ENCODE data around the gene DHX30.
A peak's percentile ranks its signal among the peaks of the same experiment; 100 is the strongest.

DHX30 gene

GRCh38 chr3:47782446-47783308, 20.3 kb upstream of the DHX30 start:
- H3K36me3 ChIP-seq (ENCODE audit: control insufficient read depth, insufficient read depth, low read length) = no peaks in the 10 kb centered on the region
- peaks cover 7% of the 10 kb centered on the region for H3K4me1 ChIP-seq (ENCODE audit: control insufficient read depth, insufficient read depth, low read length)
- peak overlapping the region; percentile 69 for H3K9ac ChIP-seq (ENCODE audit: low read length)
- H3K27me3 ChIP-seq (ENCODE audit: control insufficient read depth, insufficient read depth, low read length) = no peaks in the 10 kb centered on the region
- H3K9me3 ChIP-seq (ENCODE audit: control insufficient read depth, low read length) = no peaks in the 10 kb centered on the region
- peak overlapping the region; percentile 18 for H3K4me3 ChIP-seq (ENCODE audit: low read length)

- Histone ChIP-seq H3K4me3 (ENCODE audit: low read length) (no peak overlapping the region), H3K4me1 (ENCODE audit: control insufficient read depth, insufficient read depth, low read length) (peaks cover 7% of the 10 kb centered on the region), H3K27me3 (ENCODE audit: control insufficient read depth, insufficient read depth, low read length) (no peaks in the 10 kb centered on the region), H3K36me3 (ENCODE audit: control insufficient read depth, insufficient read depth, low read length) (no peaks in the 10 kb centered on the region), H3K9me3 (ENCODE audit: control insufficient read depth, low read length) (no peaks in the 10 kb centered on the region), H3K9ac (ENCODE audit: low read length) (no peak overlapping the region)
Observed at GRCh38 chr3:47783673-47784072, 19.3 kb upstream of the DHX30 start.

- Histone ChIP-seq H3K27me3 (ENCODE audit: control insufficient read depth, insufficient read depth, low read length) (no peaks in the 10 kb centered on the region), H3K9ac (ENCODE audit: low read length) (no peak overlapping the region), H3K4me3 (ENCODE audit: low read length) (no peak overlapping the region), H3K4me1 (ENCODE audit: control insufficient read depth, insufficient read depth, low read length) (no peaks in the 10 kb centered on the region), H3K9me3 (ENCODE audit: control insufficient read depth, low read length) (no peaks in the 10 kb centered on the region), H3K36me3 (ENCODE audit: control insufficient read depth, insufficient read depth, low read length) (no peaks in the 10 kb centered on the region)
Observed at GRCh38 chr3:47791193-47791855, 11.6 kb upstream of the DHX30 start.

DNA sequence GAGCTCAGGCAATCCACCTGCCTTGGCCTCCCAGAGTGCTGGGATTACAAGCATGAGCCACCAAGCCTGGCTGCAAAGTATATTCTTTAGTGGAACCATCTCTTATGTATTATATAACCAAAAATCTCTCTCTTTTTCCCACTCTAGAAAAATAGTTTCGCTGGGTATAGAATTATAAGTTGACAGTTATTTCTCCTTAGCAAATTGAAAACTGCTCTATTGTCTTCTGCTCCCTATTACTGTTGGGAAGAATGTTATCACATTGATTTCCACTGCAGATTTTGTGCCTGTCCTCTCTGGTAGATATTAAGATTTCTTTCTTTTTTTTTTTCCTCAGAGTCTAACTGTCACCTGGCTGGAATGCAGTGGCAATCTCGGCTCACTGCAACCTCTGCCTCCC, 10.2 kb upstream of the DHX30 start:
- no peaks in the 10 kb centered on the region for H3K4me1 ChIP-seq (ENCODE audit: control insufficient read depth, insufficient read depth, low read length)
- no peaks in the 10 kb centered on the region for H3K36me3 ChIP-seq (ENCODE audit: control insufficient read depth, insufficient read depth, low read length)
- H3K4me3 ChIP-seq (ENCODE audit: low read length) = no peak overlapping the region
- no peak overlapping the region for H3K9ac ChIP-seq (ENCODE audit: low read length)
- no peaks in the 10 kb centered on the region for H3K9me3 ChIP-seq (ENCODE audit: control insufficient read depth, low read length)
- H3K27me3 ChIP-seq (ENCODE audit: control insufficient read depth, insufficient read depth, low read length) = no peaks in the 10 kb centered on the region

DNA sequence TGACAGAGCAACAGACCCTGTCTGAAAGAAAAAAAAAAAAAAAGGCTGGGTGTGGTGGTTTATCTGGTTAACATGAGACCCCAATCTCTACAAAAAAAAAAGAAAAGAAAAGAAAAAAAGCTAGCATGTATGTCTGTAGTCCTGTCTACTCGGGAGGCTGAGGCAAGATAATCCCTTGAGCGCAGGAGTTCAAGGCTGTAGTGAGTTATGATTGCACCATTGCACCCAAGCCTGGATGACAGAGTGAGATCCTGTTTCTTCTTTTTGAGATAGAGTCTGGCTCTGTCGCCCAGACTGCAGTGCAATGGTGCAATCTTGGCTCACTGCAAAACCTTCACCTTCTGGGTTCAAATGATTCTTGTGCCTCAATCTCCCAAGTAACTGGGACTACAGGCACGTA, 8.4 kb upstream of the DHX30 start:
- Histone ChIP-seq H3K36me3 (ENCODE audit: control insufficient read depth, insufficient read depth, low read length) (no peaks in the 10 kb centered on the region), H3K4me3 (ENCODE audit: low read length) (no peak overlapping the region), H3K27me3 (ENCODE audit: control insufficient read depth, insufficient read depth, low read length) (no peaks in the 10 kb centered on the region), H3K9ac (ENCODE audit: low read length) (no peak overlapping the region), H3K4me1 (ENCODE audit: control insufficient read depth, insufficient read depth, low read length) (no peaks in the 10 kb centered on the region), H3K9me3 (ENCODE audit: control insufficient read depth, low read length) (no peaks in the 10 kb centered on the region)

DNA sequence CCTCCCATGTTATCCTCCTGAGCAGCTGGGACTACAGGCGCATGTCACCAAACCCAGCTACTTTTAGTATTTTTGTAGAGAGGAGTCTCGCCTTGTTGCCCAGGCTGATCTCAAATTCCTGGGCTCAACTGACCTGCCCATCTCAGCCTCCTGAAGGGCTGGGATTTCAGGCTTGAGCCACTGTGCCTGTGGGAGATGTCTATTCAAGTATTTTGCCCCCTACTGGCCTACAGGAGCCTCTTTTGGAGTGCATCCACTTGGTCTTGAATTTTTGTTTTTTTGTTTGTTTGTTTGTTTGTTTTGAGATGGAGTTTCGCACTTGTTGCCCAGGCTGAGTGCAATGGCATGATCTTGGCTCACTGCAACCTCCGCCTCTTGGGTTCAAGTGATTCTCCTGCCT, 3.2 kb upstream of the DHX30 start:
- Histone ChIP-seq H3K4me3 (ENCODE audit: low read length) (no peak overlapping the region), H3K9me3 (ENCODE audit: control insufficient read depth, low read length) (no peaks in the 10 kb centered on the region), H3K9ac (ENCODE audit: low read length) (no peak overlapping the region), H3K27me3 (ENCODE audit: control insufficient read depth, insufficient read depth, low read length) (no peaks in the 10 kb centered on the region), H3K36me3 (ENCODE audit: control insufficient read depth, insufficient read depth, low read length) (no peaks in the 10 kb centered on the region), H3K4me1 (ENCODE audit: control insufficient read depth, insufficient read depth, low read length) (peaks cover 7% of the 10 kb centered on the region)

- Histone ChIP-seq H3K4me1 (ENCODE audit: control insufficient read depth, insufficient read depth, low read length) (peaks cover 7% of the 10 kb centered on the region), H3K27me3 (ENCODE audit: control insufficient read depth, insufficient read depth, low read length) (no peaks in the 10 kb centered on the region), H3K4me3 (ENCODE audit: low read length) (peak overlapping the region; percentile 82), H3K36me3 (ENCODE audit: control insufficient read depth, insufficient read depth, low read length) (no peaks in the 10 kb centered on the region), H3K9me3 (ENCODE audit: control insufficient read depth, low read length) (no peaks in the 10 kb centered on the region), H3K9ac (ENCODE audit: low read length) (peak overlapping the region; percentile 82)
Observed at GRCh38 chr3:47803480-47804025, 615 bp downstream of the DHX30 start.

GRCh38 chr3:47804577-47804976, 1.6 kb downstream of the DHX30 start:
- no peaks in the 10 kb centered on the region for H3K27me3 ChIP-seq (ENCODE audit: control insufficient read depth, insufficient read depth, low read length)
- no peaks in the 10 kb centered on the region for H3K36me3 ChIP-seq (ENCODE audit: control insufficient read depth, insufficient read depth, low read length)
- no peak overlapping the region for H3K4me3 ChIP-seq (ENCODE audit: low read length)
- H3K9me3 ChIP-seq (ENCODE audit: control insufficient read depth, low read length) = no peaks in the 10 kb centered on the region
- H3K9ac ChIP-seq (ENCODE audit: low read length) = no peak overlapping the region
- H3K4me1 ChIP-seq (ENCODE audit: control insufficient read depth, insufficient read depth, low read length) = peaks cover 7% of the 10 kb centered on the region

DNA sequence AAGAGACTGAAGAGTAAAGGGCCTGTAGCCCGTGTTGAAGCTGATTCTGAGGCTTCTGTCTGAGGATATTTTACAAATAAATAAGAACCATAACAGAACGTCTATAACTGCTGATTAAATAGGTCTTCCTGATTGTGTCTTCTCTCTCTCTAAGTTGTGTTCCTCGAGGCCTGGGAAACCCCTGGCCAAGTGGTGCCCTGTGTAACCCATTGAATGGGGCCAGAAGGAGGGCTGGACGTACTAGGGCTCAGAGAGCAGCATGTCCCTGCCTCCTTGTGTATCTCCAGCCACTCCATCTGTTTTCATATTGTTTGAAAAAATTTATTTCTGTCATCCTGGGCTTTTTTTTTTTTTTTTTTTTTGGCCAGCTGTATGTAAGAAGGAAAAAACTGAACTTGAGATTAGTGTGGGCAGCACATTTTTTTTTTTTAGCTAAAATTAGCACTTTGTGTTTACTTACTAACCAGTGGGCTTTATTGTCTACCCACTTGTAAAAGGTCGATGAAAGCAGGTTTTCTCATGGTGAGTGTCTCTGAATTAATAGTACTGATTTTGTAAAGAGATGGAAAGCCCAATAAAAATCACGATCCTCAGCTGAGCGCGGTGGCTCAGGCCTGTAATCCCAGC, 10.7 kb downstream of the DHX30 start:
- no peaks in the 10 kb centered on the region for H3K4me1 ChIP-seq (ENCODE audit: control insufficient read depth, insufficient read depth, low read length)
- H3K9ac ChIP-seq (ENCODE audit: low read length) = no peak overlapping the region
- H3K9me3 ChIP-seq (ENCODE audit: control insufficient read depth, low read length) = no peaks in the 10 kb centered on the region
- no peak overlapping the region for H3K4me3 ChIP-seq (ENCODE audit: low read length)
- peaks cover 14% of the 10 kb centered on the region for H3K36me3 ChIP-seq (ENCODE audit: control insufficient read depth, insufficient read depth, low read length)
- no peaks in the 10 kb centered on the region for H3K27me3 ChIP-seq (ENCODE audit: control insufficient read depth, insufficient read depth, low read length)

GRCh38 chr3:47817609-47818008, 14.7 kb downstream of the DHX30 start:
- no peaks in the 10 kb centered on the region for H3K9me3 ChIP-seq (ENCODE audit: control insufficient read depth, low read length)
- no peaks in the 10 kb centered on the region for H3K27me3 ChIP-seq (ENCODE audit: control insufficient read depth, insufficient read depth, low read length)
- no peaks in the 10 kb centered on the region for H3K4me1 ChIP-seq (ENCODE audit: control insufficient read depth, insufficient read depth, low read length)
- peaks cover 7% of the 10 kb centered on the region for H3K36me3 ChIP-seq (ENCODE audit: control insufficient read depth, insufficient read depth, low read length)
- H3K9ac ChIP-seq (ENCODE audit: low read length) = no peak overlapping the region
- no peak overlapping the region for H3K4me3 ChIP-seq (ENCODE audit: low read length)

DNA sequence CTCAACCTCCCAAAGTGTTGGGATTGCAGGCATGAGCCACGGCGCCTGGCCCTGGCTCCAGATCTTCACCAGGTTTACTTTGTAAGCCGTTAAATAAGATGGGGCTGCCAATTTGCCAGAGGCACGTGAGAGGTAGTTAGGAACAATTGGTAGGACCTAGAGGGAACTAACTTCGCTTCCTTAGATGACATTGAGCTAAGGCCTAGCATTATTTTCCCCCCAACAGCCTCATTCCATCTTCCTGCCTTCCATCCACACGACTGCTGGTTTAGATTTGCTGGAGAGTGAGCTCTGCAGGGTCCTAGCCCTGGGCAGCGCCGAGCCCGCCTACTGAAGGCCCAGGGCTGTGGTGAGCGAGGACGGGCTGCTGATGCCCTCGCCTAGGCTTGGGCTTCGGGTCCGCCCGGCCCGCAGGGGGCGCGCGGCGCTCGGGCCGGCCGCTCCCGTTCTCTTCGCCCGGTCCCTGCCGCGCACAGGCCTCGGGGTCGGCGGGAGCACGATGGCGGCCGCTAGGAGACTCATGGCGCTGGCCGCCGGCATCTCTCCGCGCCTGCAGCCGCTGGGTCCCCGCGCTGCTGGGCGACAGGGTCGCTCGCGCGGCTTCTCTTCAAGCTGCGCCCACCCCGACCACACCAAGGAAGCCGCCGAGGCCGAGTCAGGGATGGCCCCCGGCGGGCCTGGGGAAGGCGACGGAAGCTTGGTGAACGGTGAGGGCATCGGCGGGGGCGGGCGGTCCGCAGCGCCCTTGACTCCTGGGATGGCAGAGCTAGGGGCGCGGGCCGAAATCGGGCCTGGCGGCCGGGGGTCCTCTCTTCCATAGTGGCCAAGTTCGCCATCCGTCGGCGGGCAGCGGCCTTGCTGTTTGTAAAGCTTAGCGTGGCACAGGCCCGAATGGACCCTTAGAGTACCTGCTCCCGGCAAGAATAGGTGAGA, 21.9 kb downstream of the DHX30 start:
- Histone ChIP-seq H3K27me3 (ENCODE audit: control insufficient read depth, insufficient read depth, low read length) (no peaks in the 10 kb centered on the region), H3K36me3 (ENCODE audit: control insufficient read depth, insufficient read depth, low read length) (peaks cover under 1% of the 10 kb centered on the region), H3K9me3 (ENCODE audit: control insufficient read depth, low read length) (no peaks in the 10 kb centered on the region), H3K9ac (ENCODE audit: low read length) (peak overlapping the region; percentile 92), H3K4me3 (ENCODE audit: low read length) (peak overlapping the region; percentile 86), H3K4me1 (ENCODE audit: control insufficient read depth, insufficient read depth, low read length) (peaks cover 15% of the 10 kb centered on the region)

Measured in mucosa of stomach (tissue), 1 donor.